DMS79 treated with DMSO at 0.1 percent for 48 hours (cell line): ENCODE data around the gene IQCE.

Experiments used
- DNase-seq: peaks from one replicate; lab custom pipeline; 2025; lab: John Stamatoyannopoulos, UW

IQCE gene

DNA sequence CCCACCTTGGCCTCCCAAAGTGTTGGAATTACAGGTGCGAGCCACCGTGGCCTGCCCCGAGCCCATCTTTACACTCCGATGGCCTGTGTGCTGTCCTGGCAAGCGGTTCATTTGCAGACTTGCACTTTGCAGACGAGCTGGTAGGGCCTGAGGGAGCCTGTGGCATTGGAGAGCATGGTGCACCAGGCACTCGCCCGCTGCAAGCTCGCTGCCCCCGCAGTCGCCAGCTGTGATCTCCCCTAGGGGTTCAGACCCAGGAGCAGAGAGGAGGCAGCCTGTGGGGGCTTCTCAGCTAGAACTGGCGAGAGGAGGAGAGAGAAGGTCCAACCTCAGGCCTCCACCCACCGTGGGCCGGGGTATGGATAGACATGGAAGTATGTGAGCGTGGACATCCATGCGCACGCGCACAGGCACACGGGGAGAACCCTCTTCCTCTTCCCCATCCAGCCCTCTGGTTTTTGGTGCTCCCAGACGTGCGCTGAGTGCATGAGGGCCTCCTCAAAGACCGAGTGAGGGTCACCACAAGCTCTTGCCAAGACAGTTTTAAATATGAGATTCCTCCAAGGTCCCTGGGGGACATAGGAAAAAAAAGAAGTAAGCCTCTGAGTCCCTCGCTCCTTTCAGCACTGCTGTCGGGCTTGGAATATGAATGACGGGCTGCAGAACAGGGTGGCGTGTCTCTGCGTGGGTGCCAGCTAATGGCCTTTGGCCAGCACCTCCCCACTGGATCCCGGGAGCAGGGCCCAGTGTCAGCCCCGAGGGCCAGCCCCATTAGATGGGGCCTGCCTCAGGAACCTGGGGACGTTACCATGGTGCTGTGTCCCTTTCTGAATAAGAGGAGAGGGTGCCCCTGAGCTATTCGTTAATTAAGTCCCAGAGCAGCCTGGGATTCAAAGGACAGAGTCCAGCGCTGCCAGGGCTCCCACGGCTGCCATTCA lies 57.9 kb downstream of the IQCE start:
- no peak for DNase-seq

DNA sequence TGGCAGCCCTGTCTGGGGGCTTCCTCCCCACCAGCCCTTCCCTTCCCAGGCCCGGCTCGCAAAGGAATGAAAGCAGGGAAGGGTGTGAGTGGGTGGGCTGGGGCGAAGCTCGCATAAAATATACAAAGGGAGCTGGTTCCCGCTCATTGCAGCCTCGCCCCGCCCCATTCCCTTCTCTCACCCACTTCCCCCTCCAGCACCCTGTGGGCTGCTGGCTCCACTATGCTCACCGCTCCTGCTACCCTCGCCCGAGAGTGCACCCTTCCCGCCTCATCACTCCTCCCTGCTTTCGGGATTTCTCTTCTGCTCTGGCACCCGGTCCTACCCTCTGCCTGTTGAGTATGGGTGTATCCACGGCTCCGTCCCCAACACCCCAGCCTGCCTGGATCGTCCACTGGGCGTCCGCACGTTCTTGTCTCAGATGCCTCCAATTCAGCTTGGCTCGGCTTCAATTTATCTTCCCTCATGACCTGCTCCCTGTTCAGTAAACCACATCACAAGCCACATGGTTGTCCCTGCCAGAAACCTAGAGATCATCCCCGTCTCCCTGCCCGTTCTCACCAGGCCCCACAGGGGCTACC lies 58.6 kb downstream of the IQCE start:
- DNase-seq = no peak

GRCh38 chr7:2619116-2619515 lies 60.3 kb downstream of the IQCE start:
- no peak for DNase-seq

- DNase-seq = no peak
These were observed 62.5 kb downstream of the IQCE start for GRCh38 chr7:2621061-2621828.

DNA sequence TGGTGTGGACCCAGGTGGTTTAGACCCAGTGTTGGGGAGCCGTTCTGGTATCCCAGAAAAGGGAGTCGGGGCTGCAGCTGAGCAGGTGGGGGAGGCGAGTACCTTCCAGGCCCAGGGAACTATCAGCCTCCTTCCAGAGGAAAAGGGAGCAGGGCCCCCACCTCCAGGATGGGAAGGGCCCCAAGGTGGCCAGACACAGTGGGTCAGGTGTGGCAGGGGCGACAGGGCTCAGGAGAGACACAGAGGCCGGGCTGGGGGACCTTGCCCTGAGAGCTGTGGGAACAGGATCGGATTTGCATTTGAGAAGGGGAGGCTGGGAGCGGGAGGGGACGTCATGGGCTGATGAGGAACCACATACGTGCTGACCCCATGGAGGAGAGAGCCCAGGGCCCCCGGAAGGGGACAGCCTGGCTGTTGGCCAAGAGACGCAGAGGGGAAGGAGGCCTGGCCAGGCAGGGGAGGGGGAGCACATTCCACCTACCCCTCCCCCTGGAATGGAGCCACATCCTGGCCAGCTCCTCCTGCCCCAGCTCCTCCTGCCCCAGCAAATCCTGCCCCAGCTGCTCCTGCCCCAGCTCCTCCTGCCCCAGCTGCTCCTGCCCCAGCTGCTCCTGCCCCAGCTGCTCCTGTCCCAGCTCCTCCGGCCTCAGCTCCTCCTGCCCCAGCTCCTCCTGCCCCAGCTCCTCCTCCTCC lies 63.3 kb downstream of the IQCE start:
- no peak for DNase-seq

DNA sequence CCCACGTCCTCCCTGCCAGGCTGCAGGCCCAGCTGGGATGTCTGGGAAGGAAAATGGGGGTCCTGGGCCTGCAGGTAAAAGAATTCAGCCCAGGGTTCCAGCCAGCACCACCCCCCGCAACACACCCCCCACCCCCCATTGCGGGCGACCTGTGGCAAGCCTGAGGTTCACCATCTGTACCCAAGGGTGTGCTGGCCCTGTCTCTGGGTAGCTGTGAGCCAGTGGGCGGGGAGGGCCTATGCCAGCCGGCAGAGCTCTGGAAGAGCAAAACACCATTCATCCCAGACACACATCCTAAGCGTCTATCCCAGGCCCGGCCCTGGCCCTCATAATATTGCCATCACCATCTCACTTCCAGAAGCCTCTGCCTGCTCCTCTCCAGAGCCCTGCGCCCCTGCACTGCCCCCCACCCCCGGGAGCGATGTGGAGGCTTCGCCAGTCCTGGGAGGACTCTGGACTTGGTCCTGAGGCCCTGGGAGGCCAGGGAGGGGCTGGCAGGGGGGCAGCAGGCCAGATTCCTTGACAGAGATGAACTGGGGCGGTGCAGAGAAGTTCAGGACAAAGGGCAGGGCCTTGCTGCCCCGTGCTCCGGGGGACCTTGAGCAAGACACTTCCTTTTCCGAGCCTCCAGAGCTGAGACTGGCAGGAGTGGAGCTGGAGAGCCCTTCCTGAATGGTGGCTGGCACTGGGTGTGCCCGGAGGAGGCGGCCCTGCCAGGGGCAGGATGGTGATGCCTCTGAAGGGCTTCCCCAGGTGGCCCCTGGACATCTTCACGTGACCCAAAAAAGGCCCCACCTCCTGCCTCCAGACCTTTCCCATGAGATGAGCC lies 64.3 kb downstream of the IQCE start:
- no peak for DNase-seq

GRCh38 chr7:2623698-2624014 lies 64.9 kb downstream of the IQCE start:
- DNase-seq = no peak

- no peak for DNase-seq
These were observed 65.6 kb downstream of the IQCE start for GRCh38 chr7:2624293-2624886.

DNA sequence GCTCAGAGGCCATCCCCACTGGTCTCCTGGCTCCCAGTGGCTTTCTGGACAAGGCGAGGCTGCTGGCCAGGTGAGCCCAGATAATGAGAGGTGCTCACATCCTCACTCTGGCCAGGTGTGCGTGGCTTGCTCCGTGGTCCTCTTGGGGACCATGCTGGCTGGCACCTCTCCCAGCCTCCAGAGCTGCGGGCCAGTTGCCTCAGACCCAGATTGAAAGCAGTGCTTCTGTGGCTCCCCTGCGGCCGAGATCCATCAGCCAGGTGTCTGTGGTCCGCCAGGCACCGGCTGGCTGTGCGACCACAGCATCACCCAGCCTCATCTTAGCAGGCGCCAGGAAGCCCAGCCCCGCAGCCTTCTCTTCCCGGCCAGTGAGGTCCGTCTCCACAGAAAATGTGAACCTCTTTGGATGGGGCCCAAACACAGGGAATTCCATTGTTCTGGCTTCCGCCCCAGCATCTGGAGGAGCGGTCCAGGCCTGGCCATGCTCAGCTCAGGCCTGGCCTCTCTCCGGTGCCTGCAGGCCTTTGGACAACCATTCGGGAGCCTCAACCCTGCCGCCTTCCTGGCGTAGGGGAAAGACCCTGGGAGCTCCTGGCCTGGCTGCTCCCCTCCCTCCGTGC lies 67.8 kb downstream of the IQCE start:
- peak; percentile 13 for DNase-seq

GRCh38 chr7:2627258-2628129 lies 68.7 kb downstream of the IQCE start:
- DNase-seq = no peak

- no peak for DNase-seq
These were observed 69.3 kb downstream of the IQCE start for GRCh38 chr7:2628130-2628482.

- DNase-seq = no peak
These were observed 70.1 kb downstream of the IQCE start for GRCh38 chr7:2628891-2629290.

DNA sequence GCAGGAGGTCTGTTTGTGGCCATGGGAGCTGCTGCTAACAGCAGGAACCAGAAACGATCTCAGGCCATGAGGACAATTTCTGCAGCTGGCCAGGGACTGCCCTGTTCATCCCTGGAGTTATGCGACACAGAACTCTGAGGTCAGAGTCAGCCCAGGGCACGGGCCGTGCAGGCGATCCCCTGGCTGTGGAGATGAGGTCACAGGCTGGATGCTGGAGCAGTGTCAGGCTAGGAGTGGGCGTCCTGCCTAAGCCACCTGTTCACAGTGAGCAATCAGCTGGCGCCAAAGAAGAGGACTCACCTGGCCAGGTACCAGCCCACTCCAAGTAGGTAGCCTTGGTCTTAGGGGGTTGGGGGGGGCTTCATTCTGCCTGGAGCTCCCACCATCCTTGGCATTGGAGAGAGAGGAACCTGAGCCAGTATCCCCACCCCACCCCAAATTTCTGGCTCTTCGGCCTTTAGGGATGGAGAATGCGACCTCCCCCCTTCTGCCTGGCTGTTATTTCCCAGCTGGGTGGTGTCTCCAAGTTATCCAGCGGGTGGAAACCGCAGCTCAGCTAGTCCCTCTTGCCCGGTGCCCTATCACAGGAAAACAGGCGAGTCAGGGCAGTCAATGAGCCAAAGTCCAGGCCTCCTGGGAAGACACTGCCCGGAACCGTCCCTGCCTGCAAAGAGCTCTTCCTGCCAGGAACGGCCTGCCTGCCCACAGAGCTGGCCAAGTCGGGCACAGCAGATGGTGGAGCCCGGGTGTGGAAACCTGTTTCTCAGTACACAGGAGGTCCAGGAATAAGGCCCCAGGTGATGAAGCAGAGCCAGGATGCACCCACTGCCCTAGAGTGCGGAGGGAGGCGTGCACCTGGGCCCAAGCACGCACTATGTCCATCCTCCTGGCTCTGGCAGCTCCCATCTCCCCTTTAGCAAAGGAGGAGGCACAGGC lies 71.2 kb downstream of the IQCE start:
- peak; percentile 29 for DNase-seq

DNA sequence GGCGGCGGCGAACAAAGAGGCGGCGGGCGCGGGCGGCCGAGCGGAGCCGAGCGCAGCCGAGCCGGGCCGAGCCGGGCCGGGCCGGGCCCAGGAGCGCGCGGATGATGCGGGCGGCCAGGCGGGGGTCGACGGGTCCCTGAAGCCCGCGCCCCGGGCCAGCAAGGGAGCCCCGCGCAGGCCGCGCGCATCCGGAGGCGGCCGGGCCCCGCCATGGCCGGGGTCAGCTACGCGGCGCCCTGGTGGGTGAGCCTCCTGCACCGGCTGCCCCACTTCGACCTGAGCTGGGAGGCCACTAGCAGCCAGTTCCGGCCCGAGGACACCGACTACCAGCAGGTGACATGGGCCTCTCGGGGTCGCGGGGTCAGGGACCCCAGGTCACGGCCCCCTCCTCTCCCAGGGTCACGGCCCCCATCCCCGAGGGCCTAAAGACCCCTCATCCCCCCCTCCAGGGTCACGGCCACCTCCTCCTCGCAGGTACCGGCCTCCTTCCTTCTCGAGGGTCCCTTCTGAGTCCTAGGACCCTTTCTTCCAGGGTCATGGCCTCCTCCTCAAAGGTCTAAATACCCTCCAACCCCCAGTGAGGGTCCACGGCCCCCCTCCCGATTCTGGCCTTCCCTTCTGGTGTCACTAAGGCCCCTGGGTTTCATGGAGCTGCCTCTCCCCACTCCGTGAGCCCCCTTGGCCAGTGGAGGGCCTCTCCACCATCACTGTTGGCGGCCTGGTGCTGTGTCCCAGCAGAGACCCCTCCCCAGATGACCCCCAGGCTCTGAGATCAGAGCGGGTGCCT lies 73.4 kb downstream of the IQCE start, which contains the start of gene TTYH3:
Gene TTYH3, plus strand, starts transcription at position 41 of the 787 bp plus-strand sequence. Its CDS starts 170 bp downstream, at position 211.
- DNase-seq = no peak

- peak; percentile 47 for DNase-seq
These were observed 74.2 kb downstream of the IQCE start for GRCh38 chr7:2632733-2633537.

DNA sequence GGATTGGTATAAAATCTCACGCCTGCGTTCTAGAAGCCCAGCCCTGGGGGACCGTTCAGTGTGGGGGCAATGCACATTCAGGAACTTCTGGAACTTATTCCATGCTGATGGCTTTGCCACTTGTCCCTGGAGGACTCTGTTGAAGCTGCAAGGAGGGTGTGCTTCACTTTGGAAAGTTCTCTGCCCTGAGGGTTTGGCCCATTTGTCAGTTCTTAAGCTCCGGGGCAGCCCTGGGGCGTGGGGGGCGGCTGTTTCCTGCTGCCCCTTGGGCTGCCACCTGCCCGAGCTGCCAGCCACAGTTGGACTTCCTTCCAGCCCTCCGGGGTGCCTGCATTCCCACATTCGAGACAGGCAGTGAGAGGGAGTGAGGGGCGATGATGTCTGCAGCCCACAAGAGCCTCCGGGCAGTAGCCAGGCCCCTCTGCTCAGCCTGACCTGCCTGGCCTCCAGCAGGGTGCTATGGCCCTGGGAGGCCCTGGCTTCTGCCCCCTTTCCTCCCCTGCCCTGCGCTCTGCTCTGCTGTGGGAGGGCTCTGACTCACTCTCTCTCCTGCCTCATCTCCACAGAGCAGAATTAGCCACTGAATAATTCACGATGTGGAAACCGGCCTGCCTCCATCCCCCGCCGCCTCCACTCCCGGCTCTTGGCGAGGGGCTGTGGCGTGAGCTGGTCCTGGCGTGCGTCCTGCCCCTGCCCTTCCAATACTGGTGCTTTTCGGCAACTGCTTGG lies 74.9 kb downstream of the IQCE start:
- DNase-seq = no peak
